ENCODE results near the gene FXYD4. TPM values are rescaled to one million over a fixed set of nuclear protein-coding genes. Genes with fewer than 3 reads are reported as not detected.
A peak's percentile ranks its signal among the peaks of the same experiment; 100 is the strongest.
"Not testable (repeated sequence)": the region's sequence is repeated elsewhere in the genome, so short reads cannot be mapped to it uniquely, and the experiment has no call there.

Gene FXYD4
- total and polyA plus RNA-seq, 2 experiments from 2014 or later = not detected

DNA sequence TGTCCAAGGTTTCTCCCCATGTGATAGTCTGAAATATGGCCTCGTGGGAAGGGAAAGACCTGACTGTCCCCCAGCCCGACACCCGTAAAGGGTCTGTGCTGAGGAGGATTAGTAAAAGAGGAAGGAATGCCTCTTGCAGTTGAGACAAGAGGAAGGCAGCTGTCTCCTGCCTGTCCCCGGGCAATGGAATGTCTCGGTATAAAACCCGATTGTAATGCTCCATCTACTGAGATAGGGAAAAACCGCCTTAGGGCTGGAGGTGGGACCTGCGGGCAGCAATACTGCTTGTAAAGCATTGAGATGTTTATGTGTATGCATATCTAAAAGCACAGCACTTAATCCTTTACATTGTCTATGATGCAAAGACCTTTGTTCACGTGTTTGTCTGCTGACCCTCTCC is 33.9 kb upstream of the FXYD4 start:
- H3K9me3 Mint-ChIP-seq; H3K4me2 ChIP-seq; H3K36me3 Mint-ChIP-seq (ENCODE audit: low read depth); H3F3A ChIP-seq (replicated peaks; ENCODE audit: low read depth); H3K79me2 ChIP-seq (replicated peaks; ENCODE audit: insufficient read depth); H3K27me3 ChIP-seq (ENCODE audit: insufficient read depth); H3K36me3 ChIP-seq (ENCODE audit: insufficient read depth); H3K4me3 ChIP-seq; H2AFZ ChIP-seq; H4K20me1 ChIP-seq (replicated peaks; ENCODE audit: insufficient read depth); H3K4me3 Mint-ChIP-seq; H3K27ac ChIP-seq (ENCODE audit: low read depth); H3K27ac Mint-ChIP-seq; H3K9me2 ChIP-seq (ENCODE audit: insufficient read depth): not testable (repeated sequence)
- peaks cover 22% of the 10 kb centered on the region for H3K4me1 ChIP-seq (ENCODE audit: insufficient read depth)
- Mint-ChIP-seq H3K4me1 (peaks cover 17% of the 10 kb centered on the region), H3K27me3 (ENCODE audit: insufficient read depth, low read depth, poor library complexity) (peaks cover 17% of the 10 kb centered on the region)
- DNase-seq (ENCODE audit: low spot score) (peak; percentile 65), ATAC-seq (peak; percentile 25; the same call in 2 of the 3 replicates)

GRCh38 chr10:43338117-43338516 is 33.3 kb upstream of the FXYD4 start:
- Mint-ChIP-seq H3K4me3 (no peak overlapping the region), H3K27me3 (ENCODE audit: insufficient read depth, low read depth, poor library complexity) (peaks cover 15% of the 10 kb centered on the region), H3K9me3 (no peaks in the 10 kb centered on the region), H3K36me3 (ENCODE audit: low read depth) (no peaks in the 10 kb centered on the region), H3K27ac (no peak overlapping the region), H3K4me1 (peaks cover 12% of the 10 kb centered on the region)
- H3K4me2 ChIP-seq = peak overlapping the region; percentile 50; the same call in 1 of the 2 replicates
- DNase-seq (ENCODE audit: low spot score) (peak; percentile 54), ATAC-seq (peak; percentile 81)
- peak overlapping the region; percentile 84 for H2AFZ ChIP-seq
- H3K4me3 ChIP-seq = no peak overlapping the region
- peaks cover 17% of the 10 kb centered on the region for H3K4me1 ChIP-seq (ENCODE audit: insufficient read depth)
- no peaks in the 10 kb centered on the region for H4K20me1 ChIP-seq (replicated peaks; ENCODE audit: insufficient read depth)
- no peaks in the 10 kb centered on the region for H3K79me2 ChIP-seq (replicated peaks; ENCODE audit: insufficient read depth)
- H3K36me3 ChIP-seq (ENCODE audit: insufficient read depth) = no peaks in the 10 kb centered on the region
- H3K9me2 ChIP-seq (ENCODE audit: insufficient read depth) = no peaks in the 10 kb centered on the region
- no peak for TF ChIP-seq JUNB (IDR thresholded peaks at IDR 0.05; ENCODE audit: unreplicated experiment)
- TF ChIP-seq CTCF (conservative IDR thresholded peaks at IDR 0.05; ENCODE audit: low read depth in 2 of 2) = peak in 1 of 2 experiments; percentile 41; a peak in 2 of 4 replicates
- no peaks in the 10 kb centered on the region for H3K27me3 ChIP-seq (ENCODE audit: insufficient read depth)
- peaks cover 3% of the 10 kb centered on the region; the same call in 1 of the 2 replicates for H3F3A ChIP-seq (replicated peaks; ENCODE audit: low read depth)
- H3K27ac ChIP-seq (ENCODE audit: low read depth) = peak overlapping the region; percentile 93

DNA sequence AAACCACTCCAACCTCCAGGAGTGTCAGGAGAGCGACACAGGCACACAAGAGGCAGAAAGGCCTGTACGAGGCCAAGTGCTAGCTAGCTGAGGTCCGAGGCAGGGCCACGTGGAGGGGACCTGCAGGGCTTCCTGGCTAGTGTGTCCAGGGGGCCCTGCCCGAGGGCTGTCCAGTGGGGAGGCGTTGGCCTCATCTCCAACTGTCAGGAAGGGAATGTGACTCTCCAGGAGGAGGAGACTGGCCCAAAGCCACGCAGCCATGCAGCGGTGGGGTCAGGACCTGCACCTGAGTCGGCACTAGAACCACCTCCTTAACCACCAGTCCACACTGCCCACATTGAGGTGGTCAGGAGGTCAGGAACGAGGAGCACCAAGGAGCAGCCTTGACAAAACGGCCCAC is 32.3 kb upstream of the FXYD4 start:
- Histone ChIP-seq H2AFZ (no peak overlapping the region), H3F3A (replicated peaks; ENCODE audit: low read depth) (peaks cover 3% of the 10 kb centered on the region; the same call in 1 of the 2 replicates), H4K20me1 (replicated peaks; ENCODE audit: insufficient read depth) (no peaks in the 10 kb centered on the region), H3K27me3 (ENCODE audit: insufficient read depth) (no peaks in the 10 kb centered on the region), H3K4me2 (no peak overlapping the region), H3K79me2 (replicated peaks; ENCODE audit: insufficient read depth) (no peaks in the 10 kb centered on the region), H3K4me1 (ENCODE audit: insufficient read depth) (peaks cover 17% of the 10 kb centered on the region), H3K36me3 (ENCODE audit: insufficient read depth) (no peaks in the 10 kb centered on the region), H3K9me2 (ENCODE audit: insufficient read depth) (no peaks in the 10 kb centered on the region), H3K4me3 (no peak overlapping the region), H3K27ac (ENCODE audit: low read depth) (no peak overlapping the region)
- Mint-ChIP-seq H3K36me3 (ENCODE audit: low read depth) (no peaks in the 10 kb centered on the region), H3K27me3 (ENCODE audit: insufficient read depth, low read depth, poor library complexity) (peaks cover 14% of the 10 kb centered on the region), H3K4me1 (peaks cover 12% of the 10 kb centered on the region), H3K27ac (no peak overlapping the region), H3K9me3 (no peaks in the 10 kb centered on the region), H3K4me3 (no peak overlapping the region)
- no peak for TF ChIP-seq STAT1 (IDR thresholded peaks at IDR 0.05; ENCODE audit: unreplicated experiment)
- ATAC-seq (no peak), DNase-seq (ENCODE audit: low spot score) (no peak)

DNA sequence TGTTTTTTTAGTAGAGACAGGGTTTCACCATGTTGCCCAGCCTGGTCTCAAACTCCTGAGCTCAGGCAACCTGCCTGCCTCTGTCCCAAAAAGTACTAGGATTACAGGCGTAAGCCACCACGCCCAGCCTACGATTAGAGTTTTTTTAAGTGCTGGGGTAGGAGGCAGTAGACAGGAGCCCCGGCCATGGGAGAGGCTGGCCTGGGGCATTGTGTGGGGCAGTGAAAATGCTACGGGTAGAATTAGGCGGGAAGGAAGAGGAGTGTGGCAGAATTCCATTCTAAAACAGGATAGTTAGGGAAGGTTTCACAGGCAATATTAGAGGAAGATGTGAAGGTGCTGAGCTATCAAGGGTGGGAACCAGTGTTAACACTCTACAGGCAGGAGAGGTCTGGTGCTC is 31.3 kb upstream of the FXYD4 start:
- Histone ChIP-seq H3K79me2 (replicated peaks; ENCODE audit: insufficient read depth) (no peaks in the 10 kb centered on the region), H3F3A (replicated peaks; ENCODE audit: low read depth) (peaks cover 3% of the 10 kb centered on the region; the same call in 1 of the 2 replicates), H3K4me3 (no peak overlapping the region), H3K4me2 (no peak overlapping the region), H3K27ac (ENCODE audit: low read depth) (no peak overlapping the region), H2AFZ (no peak overlapping the region), H4K20me1 (replicated peaks; ENCODE audit: insufficient read depth) (no peaks in the 10 kb centered on the region), H3K27me3 (ENCODE audit: insufficient read depth) (no peaks in the 10 kb centered on the region), H3K9me2 (ENCODE audit: insufficient read depth) (no peaks in the 10 kb centered on the region), H3K36me3 (ENCODE audit: insufficient read depth) (no peaks in the 10 kb centered on the region), H3K4me1 (ENCODE audit: insufficient read depth) (peaks cover 17% of the 10 kb centered on the region)
- peaks cover 12% of the 10 kb centered on the region for H3K4me1 Mint-ChIP-seq
- H3K27ac Mint-ChIP-seq = no peak overlapping the region
- no peaks in the 10 kb centered on the region for H3K36me3 Mint-ChIP-seq (ENCODE audit: low read depth)
- no peaks in the 10 kb centered on the region for H3K9me3 Mint-ChIP-seq
- DNase-seq (ENCODE audit: low spot score) (no peak), ATAC-seq (no peak)
- H3K27me3 Mint-ChIP-seq (ENCODE audit: insufficient read depth, low read depth, poor library complexity) = peaks cover 17% of the 10 kb centered on the region
- no peak overlapping the region for H3K4me3 Mint-ChIP-seq
- TF ChIP-seq REST (IDR thresholded peaks at IDR 0.05; ENCODE audit: unreplicated experiment) (no peak), CREB1 (CRISPR knock-in tag; IDR thresholded peaks at IDR 0.05; ENCODE audit: low read depth) (no peak), NANOG (IDR thresholded peaks at IDR 0.05; ENCODE audit: borderline replicate concordance) (no peak), ZNF331 (CRISPR knock-in tag; IDR thresholded peaks at IDR 0.05; ENCODE audit: low read depth) (no peak), POLR2AphosphoS5 (IDR thresholded peaks at IDR 0.05; ENCODE audit: low read depth) (no peak)
